ENCODE results near the gene PCBP3. TPM values are rescaled to one million over a fixed set of nuclear protein-coding genes. Genes with fewer than 3 reads are reported as not detected.

PCBP3 gene
- total and polyA plus RNA-seq, 2 donors (not counting 3 experiments of a cell fraction or from before 2014, with no cell fraction given): 0.06 to 1.1 TPM

- H3K4me1 ChIP-seq (ENCODE audit: control insufficient read depth, extremely low read depth, insufficient read depth, low read length): no peaks in the 10 kb centered on the region
- ChIA-PET POLR2A (no interaction called here), CTCF (interaction anchor here (1.4 kb wide), 1 partner anchor 9 kb away, joined by 3 read pairs; no protein-coding TSS in a partner anchor)
- no peak overlapping the region for H2AFZ ChIP-seq (ENCODE audit: low read depth, low read length)
- BruUV-seq (replicated peaks): no TSS peak
- H3K4me3 ChIP-seq (replicated peaks in 1 of 3; ENCODE audit: insufficient read depth in 1 of 3, low read depth in 1 of 3, low read length in 3 of 3): no peak overlapping the region
- DNase-seq (ENCODE audit: low read depth, low spot score) (no peak), FAIRE-seq (no peak)
- no peak overlapping the region for H3K4me2 ChIP-seq (ENCODE audit: insufficient read depth, low read length)
- H3K9me1 ChIP-seq (replicated peaks; ENCODE audit: control insufficient read depth, extremely low read depth, insufficient read depth, low read length): no peaks in the 10 kb centered on the region
- intact Hi-C loops (cut with micrococcal nuclease) (no loop called here), dilution Hi-C loops (cut with MboI; ENCODE audit: extremely low pct_ligation_motif_present, low sequenced_read_pairs) (no loop called here)
- peaks cover 2% of the 10 kb centered on the region in 2 experiments for H3K27me3 ChIP-seq (ENCODE audit: control insufficient read depth in 2 of 2, insufficient read depth in 2 of 2, low read length in 2 of 2)
- TF ChIP-seq FOS (IDR thresholded peaks at IDR 0.05; ENCODE audit: borderline replicate concordance, insufficient read depth, low read length) (no peak), GATA2 (IDR thresholded peaks at IDR 0.05; ENCODE audit: insufficient read depth, insufficient read length, low read depth, low read length) (no peak), JUN (IDR thresholded peaks at IDR 0.05; ENCODE audit: borderline replicate concordance, insufficient read depth, insufficient read length, low read depth) (no peak), POLR2AphosphoS5 (IDR thresholded peaks at IDR 0.05; ENCODE audit: insufficient read depth, low read depth, low read length) (no peak), POLR2A (IDR thresholded peaks at IDR 0.05; ENCODE audit: low read depth, low read length) (no peak), MAX (IDR thresholded peaks at IDR 0.05; ENCODE audit: insufficient read depth, insufficient read length) (no peak), EZH2 (IDR thresholded peaks at IDR 0.05; ENCODE audit: borderline replicate concordance, low read depth, low read length, severe bottlenecking) (no peak), MYC (IDR thresholded peaks at IDR 0.05; ENCODE audit: low read depth, low read length) (no peak)
- TF ChIP-seq, protein P1, sequence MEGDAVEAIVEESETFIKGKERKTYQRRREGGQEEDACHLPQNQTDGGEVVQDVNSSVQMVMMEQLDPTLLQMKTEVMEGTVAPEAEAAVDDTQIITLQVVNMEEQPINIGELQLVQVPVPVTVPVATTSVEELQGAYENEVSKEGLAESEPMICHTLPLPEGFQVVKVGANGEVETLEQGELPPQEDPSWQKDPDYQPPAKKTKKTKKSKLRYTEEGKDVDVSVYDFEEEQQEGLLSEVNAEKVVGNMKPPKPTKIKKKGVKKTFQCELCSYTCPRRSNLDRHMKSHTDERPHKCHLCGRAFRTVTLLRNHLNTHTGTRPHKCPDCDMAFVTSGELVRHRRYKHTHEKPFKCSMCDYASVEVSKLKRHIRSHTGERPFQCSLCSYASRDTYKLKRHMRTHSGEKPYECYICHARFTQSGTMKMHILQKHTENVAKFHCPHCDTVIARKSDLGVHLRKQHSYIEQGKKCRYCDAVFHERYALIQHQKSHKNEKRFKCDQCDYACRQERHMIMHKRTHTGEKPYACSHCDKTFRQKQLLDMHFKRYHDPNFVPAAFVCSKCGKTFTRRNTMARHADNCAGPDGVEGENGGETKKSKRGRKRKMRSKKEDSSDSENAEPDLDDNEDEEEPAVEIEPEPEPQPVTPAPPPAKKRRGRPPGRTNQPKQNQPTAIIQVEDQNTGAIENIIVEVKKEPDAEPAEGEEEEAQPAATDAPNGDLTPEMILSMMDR (IDR thresholded peaks at IDR 0.05; ENCODE audit: extremely low read depth in 1 of 2, insufficient read depth in 1 of 2, low read depth in 1 of 2, low read length in 2 of 2): no peak
- H3K9ac ChIP-seq (replicated peaks; ENCODE audit: extremely low read depth, insufficient read depth, low read length): no peak overlapping the region
- no peaks in the 10 kb centered on the region for H3K36me3 ChIP-seq (ENCODE audit: control insufficient read depth in 2 of 2, extremely low read depth in 1 of 2, insufficient read depth in 2 of 2, low read length in 2 of 2)
- H3K79me2 ChIP-seq (ENCODE audit: control insufficient read depth, insufficient read depth, low read length): no peaks in the 10 kb centered on the region
- H3K27ac ChIP-seq (ENCODE audit: insufficient read depth, low read depth, low read length): no peak overlapping the region
- no peaks in the 10 kb centered on the region for H3K9me3 ChIP-seq (replicated peaks; ENCODE audit: control insufficient read depth, insufficient read depth, low read length)
- no peaks in the 10 kb centered on the region for H4K20me1 ChIP-seq (replicated peaks; ENCODE audit: control insufficient read depth, extremely low read depth, insufficient read depth, low read length)
These were observed 92.6 kb downstream of the PCBP3 start for GRCh38 chr21:45736042-45736689.

All from endothelial cell of umbilical vein (primary cell).